Neural cell (in vitro differentiated cells): ENCODE data around the gene TNRC6C.

Experiments
- CTCF ChIP-seq: fragments of 450-650 bp; IDR thresholded peaks from 2 replicates; pipeline ENCODE4 v1.5.1; 2014; ENCODE audit warnings: antibody characterized with exemption, mild to moderate bottlenecking, moderate library complexity; ENCODE audit not compliant: poor library complexity, severe bottlenecking
- EP300 ChIP-seq: fragments of 450-650 bp; conservative IDR thresholded peaks from 2 replicates; pipeline ENCODE4 v1.6.1; 2014; ENCODE audit warnings: antibody characterized with exemption, mild to moderate bottlenecking, moderate library complexity; ENCODE audit not compliant: poor library complexity, severe bottlenecking
- EZH2 ChIP-seq: fragments of 200-600, 300-800 bp; shearing (Covaris generic), sonication (generic); IDR thresholded peaks from 2 replicates; pipeline ENCODE4 v1.6.1; 2014; ENCODE audit warnings: antibody characterized with exemption, low read length, borderline replicate concordance, mild to moderate bottlenecking; ENCODE audit not compliant: insufficient read depth, poor library complexity, severe bottlenecking
- MXI1 ChIP-seq: fragments of 450-650 bp; conservative IDR thresholded peaks from 2 replicates; pipeline ENCODE4 v1.6.1; 2014; ENCODE audit warnings: antibody characterized with exemption, mild to moderate bottlenecking; ENCODE audit not compliant: poor library complexity, severe bottlenecking
- POLR2AphosphoS5 ChIP-seq: IDR thresholded peaks from 2 replicates; pipeline ENCODE4 v1.6.1; 2012
- RAD21 ChIP-seq: fragments of 450-650 bp; conservative IDR thresholded peaks from 2 replicates; pipeline ENCODE4 v1.6.1; 2014; ENCODE audit warnings: antibody characterized with exemption, mild to moderate bottlenecking, moderate library complexity
- REST ChIP-seq: IDR thresholded peaks from 2 replicates; pipeline ENCODE4 v1.6.1; 2012; ENCODE audit warnings: borderline replicate concordance
- SMC3 ChIP-seq: fragments of 450-650 bp; conservative IDR thresholded peaks from 2 replicates; pipeline ENCODE4 v1.6.1; 2014; ENCODE audit warnings: antibody characterized with exemption, mild to moderate bottlenecking, moderate library complexity; ENCODE audit not compliant: poor library complexity
- TAF1 ChIP-seq: IDR thresholded peaks from 2 replicates; pipeline ENCODE4 v1.6.1; 2012; ENCODE audit warnings: low read depth

GRCh38 chr17:78019976-78020716 is 61.6 kb downstream of the TNRC6C start:
- TF ChIP-seq EZH2: no peak
- no peak for TF ChIP-seq CTCF
- TF ChIP-seq RAD21: no peak
- no peak for TF ChIP-seq EP300
- TF ChIP-seq REST: no peak
- no peak for TF ChIP-seq SMC3
- no peak for TF ChIP-seq MXI1
- no peak for TF ChIP-seq POLR2AphosphoS5
- no peak for TF ChIP-seq TAF1
